Measurements from ENCODE around the gene MAPK8IP1.

DNA sequence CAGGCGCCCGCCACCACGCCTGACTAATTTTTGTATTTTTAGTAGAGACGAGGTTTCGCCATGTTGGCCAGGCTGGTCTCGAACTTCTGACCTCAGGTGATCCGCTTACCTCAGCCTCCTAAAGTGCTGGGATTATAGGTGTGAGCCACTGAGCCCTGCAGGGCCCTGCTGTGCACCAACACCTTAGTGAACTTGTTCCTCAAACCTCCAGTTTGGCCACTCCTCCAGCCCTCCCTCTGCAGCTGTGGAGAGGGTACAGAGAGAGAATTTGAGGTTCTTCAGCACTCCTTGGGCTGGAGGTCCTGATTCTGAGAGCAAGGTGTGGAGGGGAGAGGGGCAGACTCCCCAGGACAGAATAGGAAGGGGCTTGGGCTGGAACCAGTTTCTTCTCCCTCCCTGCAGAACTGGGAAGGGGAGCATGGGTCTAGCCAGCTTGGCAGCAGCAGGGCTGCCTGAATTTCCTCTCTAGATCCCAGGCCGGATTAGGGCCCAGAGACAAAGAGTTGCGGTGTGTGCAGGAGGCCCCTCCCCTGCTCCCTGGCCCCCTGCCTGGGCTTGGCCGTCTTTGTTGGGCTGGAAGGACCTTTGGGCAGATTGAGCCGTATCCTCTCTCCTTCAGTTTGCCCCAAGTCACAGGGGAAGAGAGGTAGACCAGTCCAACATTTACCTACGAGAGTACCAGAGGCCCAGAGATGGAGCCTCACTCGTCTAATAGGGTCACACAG lies 34.5 kb downstream of the MAPK8IP1 start:
- TF ChIP-seq EZH2 (IDR thresholded peaks at IDR 0.05; ENCODE audit: low read depth) (no peak), CTCF (conservative IDR thresholded peaks at IDR 0.05) (no peak)

All from PC-9 (cell line).